NB4 (cell line): ENCODE results near the gene PRR23E.

ENCODE experiments used
- MYC ChIP-seq: IDR thresholded peaks from 2 replicates; pipeline ENCODE4 v1.6.1; 2011; ENCODE audit warnings: low read depth, low read length
- TF ChIP-seq, protein P1 (sequence below): IDR thresholded peaks from one replicate; pipeline ENCODE4 v1.5.1; 2012; ENCODE audit warnings: low read depth, low read length
- TF ChIP-seq, protein P2 (sequence below): IDR thresholded peaks from 2 replicates; pipeline ENCODE4 v1.6.1; 2011; ENCODE audit warnings: low read depth, low read length

DNA sequence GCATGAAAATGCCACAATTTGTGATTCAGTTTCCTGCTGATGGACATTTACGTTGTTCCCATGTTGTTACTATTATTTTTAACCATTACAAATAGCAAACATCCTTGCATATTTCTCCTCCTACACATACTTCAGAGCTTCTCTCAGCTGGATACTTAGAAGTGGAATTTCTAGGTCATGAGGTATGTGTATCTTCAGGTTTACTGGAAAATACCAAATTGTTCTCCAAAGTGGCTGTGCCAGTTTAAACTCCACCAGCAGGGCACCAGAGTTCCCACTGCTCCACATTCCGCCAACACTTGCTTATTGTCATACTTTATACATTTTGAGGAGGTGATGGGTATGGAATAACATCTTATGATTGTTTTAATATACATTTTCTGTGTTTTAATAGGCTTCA lies 45.7 kb downstream of the PRR23E start:
- TF ChIP-seq, protein P1, sequence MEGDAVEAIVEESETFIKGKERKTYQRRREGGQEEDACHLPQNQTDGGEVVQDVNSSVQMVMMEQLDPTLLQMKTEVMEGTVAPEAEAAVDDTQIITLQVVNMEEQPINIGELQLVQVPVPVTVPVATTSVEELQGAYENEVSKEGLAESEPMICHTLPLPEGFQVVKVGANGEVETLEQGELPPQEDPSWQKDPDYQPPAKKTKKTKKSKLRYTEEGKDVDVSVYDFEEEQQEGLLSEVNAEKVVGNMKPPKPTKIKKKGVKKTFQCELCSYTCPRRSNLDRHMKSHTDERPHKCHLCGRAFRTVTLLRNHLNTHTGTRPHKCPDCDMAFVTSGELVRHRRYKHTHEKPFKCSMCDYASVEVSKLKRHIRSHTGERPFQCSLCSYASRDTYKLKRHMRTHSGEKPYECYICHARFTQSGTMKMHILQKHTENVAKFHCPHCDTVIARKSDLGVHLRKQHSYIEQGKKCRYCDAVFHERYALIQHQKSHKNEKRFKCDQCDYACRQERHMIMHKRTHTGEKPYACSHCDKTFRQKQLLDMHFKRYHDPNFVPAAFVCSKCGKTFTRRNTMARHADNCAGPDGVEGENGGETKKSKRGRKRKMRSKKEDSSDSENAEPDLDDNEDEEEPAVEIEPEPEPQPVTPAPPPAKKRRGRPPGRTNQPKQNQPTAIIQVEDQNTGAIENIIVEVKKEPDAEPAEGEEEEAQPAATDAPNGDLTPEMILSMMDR, result no peak
- TF ChIP-seq, protein P2, sequence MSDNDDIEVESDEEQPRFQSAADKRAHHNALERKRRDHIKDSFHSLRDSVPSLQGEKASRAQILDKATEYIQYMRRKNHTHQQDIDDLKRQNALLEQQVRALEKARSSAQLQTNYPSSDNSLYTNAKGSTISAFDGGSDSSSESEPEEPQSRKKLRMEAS, result no peak
- no peak for TF ChIP-seq MYC
